Measurements from ENCODE around the gene FEZ2.

DNA sequence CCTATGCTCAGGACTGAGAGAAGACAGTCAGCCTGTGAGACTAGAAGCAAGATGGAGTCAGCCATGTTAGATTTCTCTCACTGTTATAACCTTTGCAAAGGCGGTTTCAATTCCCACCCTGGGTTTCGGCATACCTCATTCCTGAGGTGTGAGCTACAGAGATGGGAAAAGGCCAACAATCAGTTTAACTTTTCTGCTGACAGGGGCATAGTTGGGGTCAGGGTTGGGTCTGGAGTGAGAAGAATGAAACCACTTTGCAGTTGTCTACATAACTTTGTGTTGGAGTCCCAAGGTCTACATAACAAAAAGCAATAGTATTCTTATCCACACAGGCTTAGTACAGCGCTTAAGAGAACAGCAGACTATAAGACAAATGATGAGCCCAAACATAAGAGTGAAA lies 28.1 kb upstream of the FEZ2 start:
- TF ChIP-seq NFIC (IDR thresholded peaks at IDR 0.05; ENCODE audit: low read length) (no peak), SNRNP70 (IDR thresholded peaks at IDR 0.05; ENCODE audit: low read depth, low read length) (no peak), HDAC6 (IDR thresholded peaks at IDR 0.05; ENCODE audit: low read depth, low read length) (no peak), TARDBP (CRISPR knock-in tag; IDR thresholded peaks at IDR 0.05) (no peak), EP300 (IDR thresholded peaks at IDR 0.05; ENCODE audit: low read depth in 2 of 2, low read length in 2 of 2) (no peak), EP300 (CRISPR knock-in tag; IDR thresholded peaks at IDR 0.05; ENCODE audit: borderline replicate concordance) (no peak), ATAD3A (CRISPR knock-in tag; IDR thresholded peaks at IDR 0.05) (no peak), TAF1 (CRISPR knock-in tag; IDR thresholded peaks at IDR 0.05) (no peak), ZNF556 (CRISPR knock-in tag; IDR thresholded peaks at IDR 0.05; ENCODE audit: borderline replicate concordance) (no peak), ZNF335 (CRISPR knock-in tag; IDR thresholded peaks at IDR 0.05) (no peak), JUN (CRISPR knock-in tag; IDR thresholded peaks at IDR 0.05) (no peak), ASH2L (IDR thresholded peaks at IDR 0.05; ENCODE audit: insufficient read length, low read depth, low read length) (no peak)
